Endothelial cell (in vitro differentiated cells): ENCODE results near the gene DAPK1. TPM values are rescaled to one million over a fixed set of nuclear protein-coding genes. Genes with fewer than 3 reads are reported as not detected.

Experiments
- DNase-seq: peaks from one replicate; pipeline ENCODE4 v3.0.0; 2021; ENCODE audit warnings: low spot score
- H3K27ac Mint-ChIP-seq: one replicate; pipeline ENCODE4 v1.8.0; 2021; ENCODE audit warnings: mixed read lengths, inconsistent platforms; ENCODE audit not compliant: unreplicated experiment
- H3K27me3 Mint-ChIP-seq: one replicate; pipeline ENCODE4 v1.8.0; 2021; ENCODE audit warnings: mild to moderate bottlenecking, moderate library complexity, mixed read lengths, inconsistent platforms; ENCODE audit not compliant: unreplicated experiment
- H3K36me3 Mint-ChIP-seq: one replicate; pipeline ENCODE4 v1.8.0; 2021; ENCODE audit warnings: mild to moderate bottlenecking, low read depth, mixed read lengths, inconsistent platforms; ENCODE audit not compliant: unreplicated experiment
- H3K4me1 Mint-ChIP-seq: one replicate; pipeline ENCODE4 v1.8.0; 2021; ENCODE audit warnings: mild to moderate bottlenecking, mixed read lengths, inconsistent platforms; ENCODE audit not compliant: unreplicated experiment
- H3K4me3 Mint-ChIP-seq: one replicate; pipeline ENCODE4 v1.8.0; 2021; ENCODE audit warnings: mild to moderate bottlenecking, mixed read lengths, inconsistent platforms; ENCODE audit not compliant: unreplicated experiment
- H3K9me3 Mint-ChIP-seq: one replicate; pipeline ENCODE4 v1.8.0; 2021; ENCODE audit warnings: mixed read lengths, inconsistent platforms; ENCODE audit not compliant: unreplicated experiment
- CTCF ChIP-seq: fragments of 200-600 bp; sonication (generic); IDR thresholded peaks from one replicate; pipeline ENCODE4 v1.5.0; 2021; ENCODE audit warnings: antibody characterized with exemption; ENCODE audit not compliant: unreplicated experiment
- total RNA-seq: library from RNA; stranded (reverse); fragmentation: NEBNext Ultra II Directional; extraction: Animal tissue kit (Norgen Biotek cat#: 25700); gene quantifications from one replicate; pipeline ENCODE4 v1.2.1, GENCODE V29; 2021; ENCODE audit not compliant: unreplicated experiment

Gene DAPK1
- total RNA-seq, 1 donor from 2014 or later: 36.8 TPM

GRCh38 chr9:87648606-87649005, 150.9 kb downstream of the DAPK1 start:
- no peaks in the 10 kb centered on the region for H3K4me1 Mint-ChIP-seq
- peaks cover 3% of the 10 kb centered on the region for H3K36me3 Mint-ChIP-seq
- DNase-seq: no peak
- no peak overlapping the region for H3K4me3 Mint-ChIP-seq
- TF ChIP-seq CTCF: no peak
- no peaks in the 10 kb centered on the region for H3K27me3 Mint-ChIP-seq
- H3K9me3 Mint-ChIP-seq: no peaks in the 10 kb centered on the region
- H3K27ac Mint-ChIP-seq: no peak overlapping the region

GRCh38 chr9:87650611-87651295, 153.1 kb downstream of the DAPK1 start:
- TF ChIP-seq CTCF: no peak
- Mint-ChIP-seq H3K4me3 (no peak overlapping the region), H3K27ac (no peak overlapping the region), H3K27me3 (no peaks in the 10 kb centered on the region), H3K36me3 (peaks cover 3% of the 10 kb centered on the region), H3K9me3 (no peaks in the 10 kb centered on the region), H3K4me1 (no peaks in the 10 kb centered on the region)
- DNase-seq: no peak

GRCh38 chr9:87651431-87651830, 153.8 kb downstream of the DAPK1 start:
- Mint-ChIP-seq H3K36me3 (peaks cover 3% of the 10 kb centered on the region), H3K27ac (no peak overlapping the region), H3K27me3 (no peaks in the 10 kb centered on the region), H3K4me3 (no peak overlapping the region), H3K4me1 (peaks cover under 1% of the 10 kb centered on the region), H3K9me3 (no peaks in the 10 kb centered on the region)
- no peak for DNase-seq
- no peak for TF ChIP-seq CTCF

GRCh38 chr9:87653941-87654340, 156.3 kb downstream of the DAPK1 start:
- Mint-ChIP-seq H3K4me1 (peaks cover 13% of the 10 kb centered on the region), H3K9me3 (no peaks in the 10 kb centered on the region), H3K36me3 (no peaks in the 10 kb centered on the region), H3K4me3 (no peak overlapping the region), H3K27me3 (peaks cover 2% of the 10 kb centered on the region), H3K27ac (no peak overlapping the region)
- no peak for TF ChIP-seq CTCF
- no peak for DNase-seq

- Mint-ChIP-seq H3K9me3 (no peaks in the 10 kb centered on the region), H3K4me1 (peaks cover 13% of the 10 kb centered on the region), H3K27ac (no peak overlapping the region), H3K27me3 (peaks cover 2% of the 10 kb centered on the region), H3K4me3 (no peak overlapping the region), H3K36me3 (no peaks in the 10 kb centered on the region)
- TF ChIP-seq CTCF: no peak
- DNase-seq: no peak
Measured at GRCh38 chr9:87655731-87656130, 158.1 kb downstream of the DAPK1 start.
